ENCODE results near the gene TMEM59L. TPM values are rescaled to one million over a fixed set of nuclear protein-coding genes. Genes with fewer than 3 reads are reported as not detected.

TMEM59L gene
- total and polyA plus RNA-seq, 2 experiments from 2014 or later: 1.5 to 9.1 TPM

GRCh38 chr19:18656337-18657086 is 43.8 kb downstream of the TMEM59L start:
- 86% methylated on average over 18 of the region's 19 CpGs for WGBS (ENCODE audit: low lambda C conversion rate, missing lambda C conversion rate)
- Histone ChIP-seq H3K9me3 (ENCODE audit: low read depth) (no peaks in the 10 kb centered on the region), H3K36me3 (replicated peaks; ENCODE audit: insufficient read depth, low read depth) (no peaks in the 10 kb centered on the region)

GRCh38 chr19:18657590-18658365 is 45.1 kb downstream of the TMEM59L start:
- H3K79me2 ChIP-seq: no peaks in the 10 kb centered on the region
- DNase-seq (ENCODE audit: low spot score): peak; percentile 51
- no peaks in the 10 kb centered on the region for H3K9me2 ChIP-seq (replicated peaks; ENCODE audit: insufficient read depth)
- 51% methylated on average over 16 of the region's 20 CpGs for WGBS (ENCODE audit: low lambda C conversion rate, missing lambda C conversion rate)
- H3K4me3 ChIP-seq: no peak overlapping the region
- TF ChIP-seq CTCF (IDR thresholded peaks at IDR 0.05; ENCODE audit: poor library complexity) (no peak), EZH2 (IDR thresholded peaks at IDR 0.05; ENCODE audit: borderline replicate concordance) (no peak), EZH2phosphoT487 (IDR thresholded peaks at IDR 0.05; ENCODE audit: low read depth, severe bottlenecking, unreplicated experiment) (no peak)
- H2AFZ ChIP-seq: no peak overlapping the region
- H3K27ac ChIP-seq: no peak overlapping the region
- H3K4me1 ChIP-seq (ENCODE audit: insufficient read depth): peaks cover 7% of the 10 kb centered on the region
- H3K36me3 ChIP-seq (replicated peaks; ENCODE audit: insufficient read depth, low read depth): no peaks in the 10 kb centered on the region
- no peaks in the 10 kb centered on the region for H3K27me3 ChIP-seq
- no peaks in the 10 kb centered on the region for H3K9me3 ChIP-seq (ENCODE audit: low read depth)
- H3K4me2 ChIP-seq: no peak overlapping the region
- H4K20me1 ChIP-seq (ENCODE audit: insufficient read depth, poor library complexity, severe bottlenecking): no peaks in the 10 kb centered on the region

More at GRCh38 chr19:18656337-18657086, 43.8 kb downstream of the TMEM59L start:
- TF ChIP-seq EZH2 (IDR thresholded peaks at IDR 0.05; ENCODE audit: borderline replicate concordance): no peak
- no peak for TF ChIP-seq CTCF (IDR thresholded peaks at IDR 0.05; ENCODE audit: poor library complexity)
- no peak for TF ChIP-seq EZH2phosphoT487 (IDR thresholded peaks at IDR 0.05; ENCODE audit: low read depth, severe bottlenecking, unreplicated experiment)
- Histone ChIP-seq H3K4me3 (no peak overlapping the region), H3K27me3 (no peaks in the 10 kb centered on the region), H3K4me1 (ENCODE audit: insufficient read depth) (peaks cover 7% of the 10 kb centered on the region), H4K20me1 (ENCODE audit: insufficient read depth, poor library complexity, severe bottlenecking) (no peaks in the 10 kb centered on the region), H3K4me2 (no peak overlapping the region), H3K27ac (no peak overlapping the region), H2AFZ (no peak overlapping the region), H3K79me2 (no peaks in the 10 kb centered on the region), H3K9me2 (replicated peaks; ENCODE audit: insufficient read depth) (no peaks in the 10 kb centered on the region)
- DNase-seq (ENCODE audit: low spot score): no peak

- Histone ChIP-seq H3K36me3 (replicated peaks; ENCODE audit: insufficient read depth, low read depth) (no peaks in the 10 kb centered on the region), H3K27me3 (no peaks in the 10 kb centered on the region), H2AFZ (no peak overlapping the region), H3K4me1 (ENCODE audit: insufficient read depth) (peaks cover 12% of the 10 kb centered on the region), H3K4me2 (no peak overlapping the region), H3K9me2 (replicated peaks; ENCODE audit: insufficient read depth) (no peaks in the 10 kb centered on the region), H4K20me1 (ENCODE audit: insufficient read depth, poor library complexity, severe bottlenecking) (no peaks in the 10 kb centered on the region), H3K79me2 (no peaks in the 10 kb centered on the region), H3K4me3 (no peak overlapping the region), H3K9me3 (ENCODE audit: low read depth) (no peaks in the 10 kb centered on the region), H3K27ac (no peak overlapping the region)
- TF ChIP-seq CTCF (IDR thresholded peaks at IDR 0.05; ENCODE audit: poor library complexity) (no peak), EZH2phosphoT487 (IDR thresholded peaks at IDR 0.05; ENCODE audit: low read depth, severe bottlenecking, unreplicated experiment) (no peak), EZH2 (IDR thresholded peaks at IDR 0.05; ENCODE audit: borderline replicate concordance) (no peak)
- 88% methylated on average over 4 of the region's 4 CpGs for WGBS (ENCODE audit: low lambda C conversion rate, missing lambda C conversion rate)
- DNase-seq (ENCODE audit: low spot score): no peak
These were observed 45.7 kb downstream of the TMEM59L start for GRCh38 chr19:18658366-18658855.
